Liver (tissue), 9 donors: ENCODE results near the gene CDH6. TPM values are rescaled to one million over a fixed set of nuclear protein-coding genes. Genes with fewer than 3 reads are reported as not detected.

Experiments used
- DNase-seq: peaks from one replicate; pipeline ENCODE4 v3.0.0-alpha.2; 2017; ENCODE audit warnings: low spot score
- H3K27ac ChIP-seq, 2 donors: one replicate each; pipeline ENCODE4 v1.7.0; 2013; ENCODE audit warnings: inconsistent platforms in 2 of 2, low read length in 2 of 2, control low read depth in 1 of 2, low read depth in 1 of 2, mild to moderate bottlenecking in 1 of 2
- H3K27me3 ChIP-seq, 4 donors: one replicate each; pipeline versions ENCODE4 v1.6.1 to v1.7.0; 2013; ENCODE audit warnings: low read length in 3 of 4, inconsistent platforms in 1 of 4, mild to moderate bottlenecking in 1 of 4, moderate library complexity in 1 of 4; ENCODE audit not compliant: control insufficient read depth in 4 of 4, insufficient read depth in 4 of 4
- H3K36me3 ChIP-seq, 4 donors: one replicate each; pipeline versions ENCODE4 v1.6.1 to v1.7.0; 2013; ENCODE audit warnings: low read length in 3 of 4, mild to moderate bottlenecking in 3 of 4, low read depth in 1 of 4, moderate library complexity in 1 of 4; ENCODE audit not compliant: control insufficient read depth in 4 of 4, insufficient read depth in 3 of 4
- H3K4me1 ChIP-seq, 4 donors: one replicate each; pipeline versions ENCODE4 v1.6.1 to v1.7.0; 2013; ENCODE audit warnings: low read length in 3 of 4, mild to moderate bottlenecking in 3 of 4, moderate library complexity in 1 of 4; ENCODE audit not compliant: control insufficient read depth in 4 of 4, insufficient read depth in 4 of 4
- H3K4me3 ChIP-seq, 3 donors: one replicate each; pipeline versions ENCODE4 v1.6.1 to v1.7.0; 2013; ENCODE audit warnings: low read length in 3 of 3, control low read depth in 1 of 3, low read depth in 1 of 3, mild to moderate bottlenecking in 1 of 3
- H3K9ac ChIP-seq, 2 donors: one replicate each; pipeline ENCODE4 v1.7.0; 2013; ENCODE audit warnings: low read length in 2 of 2, mild to moderate bottlenecking in 2 of 2, moderate library complexity in 2 of 2, control low read depth in 1 of 2, low read depth in 1 of 2
- H3K9me3 ChIP-seq, 4 donors: one replicate each; pipeline versions ENCODE4 v1.6.1 to v1.7.0; 2013; ENCODE audit warnings: low read length in 3 of 4; ENCODE audit not compliant: control insufficient read depth in 4 of 4
- ATF3 ChIP-seq: IDR thresholded peaks from 2 replicates; pipeline ENCODE4 v1.6.1; 2016; ENCODE audit warnings: antibody characterized with exemption
- CTCF ChIP-seq: fragments of 150-350 bp; IDR thresholded peaks from 2 replicates; pipeline ENCODE4 v1.5.1; 2017; ENCODE audit warnings: improper control_type of control experiment, low read depth, low read length; ENCODE audit not compliant: missing input control
- EGR1 ChIP-seq, 2 donors: IDR thresholded peaks; 2 replicates each; pipeline ENCODE4 v1.6.1; 2016 to 2018; ENCODE audit warnings: antibody characterized with exemption in 2 of 2, low read depth in 2 of 2
- FOXA1 ChIP-seq: IDR thresholded peaks from 2 replicates; pipeline ENCODE4 v1.6.1; 2016; ENCODE audit warnings: antibody characterized with exemption
- FOXA2 ChIP-seq: IDR thresholded peaks from 2 replicates; pipeline ENCODE4 v1.6.1; 2016; ENCODE audit warnings: antibody characterized with exemption
- HNF4A ChIP-seq, 2 donors: conservative IDR thresholded peaks; 2 replicates each; pipeline ENCODE4 v1.6.1; 2016; ENCODE audit warnings: antibody characterized with exemption in 2 of 2, mild to moderate bottlenecking in 2 of 2
- HNF4G ChIP-seq: IDR thresholded peaks from 2 replicates; pipeline ENCODE4 v1.6.1; 2016; ENCODE audit warnings: antibody characterized with exemption
- JUND ChIP-seq, 2 donors: IDR thresholded peaks; 2 replicates each; pipeline ENCODE4 v1.6.1; 2016; ENCODE audit warnings: antibody characterized with exemption in 2 of 2
- NR2F2 ChIP-seq: IDR thresholded peaks from 2 replicates; pipeline ENCODE4 v1.6.1; 2016; ENCODE audit warnings: antibody characterized with exemption
- RAD21 ChIP-seq, 2 donors: IDR thresholded peaks; 2 replicates each; pipeline ENCODE4 v1.6.1; 2016; ENCODE audit warnings: antibody characterized with exemption in 2 of 2, mild to moderate bottlenecking in 2 of 2
- RXRA ChIP-seq, 2 donors: IDR thresholded peaks; 2 replicates each; pipeline ENCODE4 v1.6.1; 2017 to 2018; ENCODE audit warnings: antibody characterized with exemption in 2 of 2, mild to moderate bottlenecking in 1 of 2
- SP1 ChIP-seq: IDR thresholded peaks from 2 replicates; pipeline ENCODE4 v1.6.1; 2018; ENCODE audit warnings: antibody characterized with exemption, mild to moderate bottlenecking
- TAF1 ChIP-seq: conservative IDR thresholded peaks from 2 replicates; pipeline ENCODE4 v1.6.1; 2016; ENCODE audit warnings: antibody characterized with exemption, mild to moderate bottlenecking
- ZBTB33 ChIP-seq: IDR thresholded peaks from 2 replicates; pipeline ENCODE4 v1.6.1; 2016; ENCODE audit warnings: antibody characterized with exemption
- WGBS: extraction: QIAGEN DNeasy Blood & Tissue Kit; methylation state at CpG from one replicate; pipeline ENCODE4 v1.1.7; 2013; 5-methylcytosine and 5-hydroxymethylcytosine counted together
- polyA plus RNA-seq, 2 donors: library from polyadenylated mRNA; stranded (reverse) in 1 of 2; unstranded in 1 of 2; fragments of 200-250 nt in 1 of 2; fragments of >200 nt in 1 of 2; fragmentation: Nextera tagmentation in 1 of 2; extraction: Ambion mirVana in 1 of 2; gene quantifications; one replicate each; pipeline versions ENCODE4 v1.2.1 to v1.2.3, GENCODE V29; 2013 to 2015
- total RNA-seq, 2 donors: library from RNA; depleted of rRNA; stranded (reverse); fragments of >200 nt; gene quantifications; one replicate each; pipeline ENCODE4 v1.2.3, GENCODE V29; 2014
- TF ChIP-seq, protein P1 (sequence below): IDR thresholded peaks from 2 replicates; pipeline ENCODE4 v1.6.1; 2016; ENCODE audit warnings: antibody characterized with exemption, mild to moderate bottlenecking
- TF ChIP-seq, protein P2 (sequence below): IDR thresholded peaks from 2 replicates; pipeline ENCODE4 v1.6.1; 2016; ENCODE audit warnings: antibody characterized with exemption
- donor health status: healthy.
- donor health status: healthy.
- donor health status: healthy.
- donor health status: healthy.
- donor health status: healthy.

Gene CDH6
- total and polyA plus RNA-seq, 4 donors = 0.18 to 3.7 (median 0.84) TPM

GRCh38 chr5:31217446-31217845 lies 24.0 kb downstream of the CDH6 start:
- no peak for DNase-seq
- H3K27ac ChIP-seq = no peak overlapping the region
- H3K9ac ChIP-seq = no peak overlapping the region
- TF ChIP-seq ZBTB33 = no peak
- TF ChIP-seq SP1 = no peak
- TF ChIP-seq EGR1 (IDR thresholded peaks at IDR 0.05; ENCODE audit: low read depth in 2 of 2) = no peak
- TF ChIP-seq RAD21 (IDR thresholded peaks at IDR 0.05) = no peak
- no peak for TF ChIP-seq HNF4G
- TF ChIP-seq, protein P1, sequence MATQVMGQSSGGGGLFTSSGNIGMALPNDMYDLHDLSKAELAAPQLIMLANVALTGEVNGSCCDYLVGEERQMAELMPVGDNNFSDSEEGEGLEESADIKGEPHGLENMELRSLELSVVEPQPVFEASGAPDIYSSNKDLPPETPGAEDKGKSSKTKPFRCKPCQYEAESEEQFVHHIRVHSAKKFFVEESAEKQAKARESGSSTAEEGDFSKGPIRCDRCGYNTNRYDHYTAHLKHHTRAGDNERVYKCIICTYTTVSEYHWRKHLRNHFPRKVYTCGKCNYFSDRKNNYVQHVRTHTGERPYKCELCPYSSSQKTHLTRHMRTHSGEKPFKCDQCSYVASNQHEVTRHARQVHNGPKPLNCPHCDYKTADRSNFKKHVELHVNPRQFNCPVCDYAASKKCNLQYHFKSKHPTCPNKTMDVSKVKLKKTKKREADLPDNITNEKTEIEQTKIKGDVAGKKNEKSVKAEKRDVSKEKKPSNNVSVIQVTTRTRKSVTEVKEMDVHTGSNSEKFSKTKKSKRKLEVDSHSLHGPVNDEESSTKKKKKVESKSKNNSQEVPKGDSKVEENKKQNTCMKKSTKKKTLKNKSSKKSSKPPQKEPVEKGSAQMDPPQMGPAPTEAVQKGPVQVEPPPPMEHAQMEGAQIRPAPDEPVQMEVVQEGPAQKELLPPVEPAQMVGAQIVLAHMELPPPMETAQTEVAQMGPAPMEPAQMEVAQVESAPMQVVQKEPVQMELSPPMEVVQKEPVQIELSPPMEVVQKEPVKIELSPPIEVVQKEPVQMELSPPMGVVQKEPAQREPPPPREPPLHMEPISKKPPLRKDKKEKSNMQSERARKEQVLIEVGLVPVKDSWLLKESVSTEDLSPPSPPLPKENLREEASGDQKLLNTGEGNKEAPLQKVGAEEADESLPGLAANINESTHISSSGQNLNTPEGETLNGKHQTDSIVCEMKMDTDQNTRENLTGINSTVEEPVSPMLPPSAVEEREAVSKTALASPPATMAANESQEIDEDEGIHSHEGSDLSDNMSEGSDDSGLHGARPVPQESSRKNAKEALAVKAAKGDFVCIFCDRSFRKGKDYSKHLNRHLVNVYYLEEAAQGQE = no peak
- TF ChIP-seq NR2F2 = no peak
- no peak for TF ChIP-seq FOXA1
- TF ChIP-seq JUND (IDR thresholded peaks at IDR 0.05) = no peak
- TF ChIP-seq RXRA (IDR thresholded peaks at IDR 0.05) = no peak
- no peak for TF ChIP-seq ATF3
- no peak for TF ChIP-seq HNF4A (conservative IDR thresholded peaks at IDR 0.05)
- TF ChIP-seq FOXA2 = no peak
- TF ChIP-seq, protein P2, sequence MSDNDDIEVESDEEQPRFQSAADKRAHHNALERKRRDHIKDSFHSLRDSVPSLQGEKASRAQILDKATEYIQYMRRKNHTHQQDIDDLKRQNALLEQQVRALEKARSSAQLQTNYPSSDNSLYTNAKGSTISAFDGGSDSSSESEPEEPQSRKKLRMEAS = no peak
- TF ChIP-seq CTCF = no peak
- no peak for TF ChIP-seq TAF1
- no peaks in the 10 kb centered on the region for H3K36me3 ChIP-seq
- no peaks in the 10 kb centered on the region for H3K9me3 ChIP-seq
- no peak overlapping the region for H3K4me3 ChIP-seq
- peaks cover 0 to 9% (median 4%) of the 10 kb centered on the region in 4 donors for H3K4me1 ChIP-seq
- WGBS = 94% methylated on average over 2 of the region's 2 CpGs
- peaks cover 0 to 3% (median 0%) of the 10 kb centered on the region in 4 donors for H3K27me3 ChIP-seq

DNA sequence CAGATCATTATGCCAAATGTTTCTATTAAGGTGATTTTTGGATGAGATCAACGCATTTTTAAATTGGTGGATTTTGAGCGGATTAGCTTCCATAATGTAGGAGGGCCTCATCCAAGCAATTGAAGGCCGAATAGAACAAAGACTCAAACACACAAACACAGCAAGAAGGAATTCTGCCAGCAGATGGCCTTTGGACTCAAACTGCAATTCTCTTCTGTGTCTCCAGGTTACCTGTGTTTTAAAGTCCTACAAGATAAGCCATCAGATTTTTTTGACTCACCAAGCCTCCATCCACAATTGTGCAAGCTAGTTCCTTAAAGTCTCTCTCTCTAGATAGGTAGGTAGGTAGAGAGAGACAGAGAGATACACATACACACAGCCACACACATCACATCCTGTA lies 25.5 kb downstream of the CDH6 start:
- Histone ChIP-seq H3K9ac (no peak overlapping the region), H3K9me3 (no peaks in the 10 kb centered on the region), H3K27ac (no peak overlapping the region), H3K4me1 (peaks cover 0 to 6% (median 2%) of the 10 kb centered on the region in 4 donors), H3K36me3 (no peaks in the 10 kb centered on the region), H3K27me3 (no peaks in the 10 kb centered on the region), H3K4me3 (no peak overlapping the region)
- no peak for TF ChIP-seq CTCF
- no peak for DNase-seq
- WGBS = 70% methylated on average over 3 of the region's 3 CpGs
